HG03103 (cell line): ENCODE data around the gene ARHGEF7.

Experiments used
- ATAC-seq: cut with Tn5 transposase; IDR thresholded peaks from one replicate; pipeline ENCODE4 v1.9.1; 2021; ENCODE audit warnings: low read depth; ENCODE audit not compliant: unreplicated experiment

The ARHGEF7 gene

GRCh38 chr13:111166882-111167675 lies 52.0 kb downstream of the ARHGEF7 start:
- ATAC-seq, result no peak

- ATAC-seq, result no peak
These were observed 53.0 kb downstream of the ARHGEF7 start for GRCh38 chr13:111168107-111168506.

GRCh38 chr13:111171112-111171511 lies 56.0 kb downstream of the ARHGEF7 start:
- no peak for ATAC-seq

GRCh38 chr13:111171629-111172028 lies 56.5 kb downstream of the ARHGEF7 start:
- no peak for ATAC-seq

GRCh38 chr13:111174377-111175114 lies 59.4 kb downstream of the ARHGEF7 start:
- no peak for ATAC-seq

GRCh38 chr13:111175372-111175771 lies 60.3 kb downstream of the ARHGEF7 start:
- ATAC-seq, result no peak

- ATAC-seq, result no peak
These were observed 60.8 kb downstream of the ARHGEF7 start for GRCh38 chr13:111175935-111176334.

GRCh38 chr13:111176421-111176820 lies 61.3 kb downstream of the ARHGEF7 start:
- no peak for ATAC-seq

GRCh38 chr13:111177081-111177711 lies 62.1 kb downstream of the ARHGEF7 start:
- ATAC-seq, result peak; percentile 59

GRCh38 chr13:111177921-111178320 lies 62.8 kb downstream of the ARHGEF7 start:
- ATAC-seq, result no peak

- ATAC-seq, result no peak
These were observed 63.3 kb downstream of the ARHGEF7 start for GRCh38 chr13:111178402-111178801.

- ATAC-seq, result no peak
These were observed 65.0 kb downstream of the ARHGEF7 start for GRCh38 chr13:111179908-111180760.

- no peak for ATAC-seq
These were observed 66.9 kb downstream of the ARHGEF7 start for GRCh38 chr13:111181977-111182376.

- no peak for ATAC-seq
These were observed 68.1 kb downstream of the ARHGEF7 start for GRCh38 chr13:111183087-111183645.

- no peak for ATAC-seq
These were observed 68.8 kb downstream of the ARHGEF7 start for GRCh38 chr13:111183959-111184358.

- ATAC-seq, result peak; percentile 80
These were observed 69.6 kb downstream of the ARHGEF7 start for GRCh38 chr13:111184458-111185401.

- no peak for ATAC-seq
These were observed 71.3 kb downstream of the ARHGEF7 start for GRCh38 chr13:111186305-111186935.

GRCh38 chr13:111187960-111188541 lies 72.9 kb downstream of the ARHGEF7 start:
- no peak for ATAC-seq
